Endothelial cell of umbilical vein (primary cell): Measurements from ENCODE around the gene CCDC12. TPM values are rescaled to one million over a fixed set of nuclear protein-coding genes. Genes with fewer than 3 reads are reported as not detected.

Source experiments
- BruUV-seq: library from RNA; stranded (reverse); fragments of 400-500 nt; replicated peaks from 2 replicates; lab custom pipeline; 2021; lab: Mats Ljungman, UMichigan
- CTCF ChIA-PET: fragments of 300-600, 350-600 bp; sonication (Branson Sonifier 250); formaldehyde crosslinking; loops from one replicate; lab custom pipeline; 2021; ENCODE audit warnings: antibody characterized with exemption, inconsistent platforms; lab: Charles Lee
- POLR2A ChIA-PET: fragments of 300-600, 350-600 bp; sonication (Branson Sonifier 250); formaldehyde crosslinking; loops from one replicate; lab custom pipeline; 2021; ENCODE audit warnings: antibody characterized with exemption, inconsistent platforms; lab: Charles Lee
- DNase-seq: peaks from one replicate; pipeline ENCODE4 v3.0.0-alpha.2; 2011; ENCODE audit warnings: low read depth, low spot score
- FAIRE-seq: peaks from 2 replicates; lab custom pipeline; 2011; peaks lifted over from hg19 to GRCh38; lab: Jason Lieb, UNC
- H2AFZ ChIP-seq: 2 replicates; pipeline ENCODE4 v1.6.0; 2012; ENCODE audit warnings: low read depth, low read length, control low read depth, inconsistent platforms
- H3K27ac ChIP-seq: 2 replicates; pipeline ENCODE4 v1.5.1; 2011; ENCODE audit warnings: low read depth, mild to moderate bottlenecking, control low read depth, low read length, moderate library complexity; ENCODE audit not compliant: insufficient read depth
- H3K27me3 ChIP-seq, 2 experiments: 2 replicates each; pipeline versions ENCODE4 v1.6.0 to v1.6.1; 2011; ENCODE audit warnings: low read length in 2 of 2, mixed read lengths in 1 of 2; ENCODE audit not compliant: control insufficient read depth in 2 of 2, insufficient read depth in 2 of 2
- H3K36me3 ChIP-seq, 2 experiments: 2 replicates in 1 of 2; 3 replicates in 1 of 2; pipeline ENCODE4 v1.5.1; 2011; ENCODE audit warnings: low read length in 2 of 2, mild to moderate bottlenecking in 1 of 2, moderate library complexity in 1 of 2; ENCODE audit not compliant: control insufficient read depth in 2 of 2, insufficient read depth in 2 of 2; ENCODE audit errors: extremely low read depth in 1 of 2
- H3K4me1 ChIP-seq: 3 replicates; pipeline ENCODE4 v1.5.1; 2011; ENCODE audit warnings: mild to moderate bottlenecking, low read length; ENCODE audit not compliant: control insufficient read depth, insufficient read depth; ENCODE audit errors: extremely low read depth
- H3K4me2 ChIP-seq: 2 replicates; pipeline ENCODE4 v1.6.1; 2011; ENCODE audit warnings: low read length, control low read depth, mixed read lengths; ENCODE audit not compliant: insufficient read depth
- H3K4me3 ChIP-seq, 3 experiments: fragments of 200-600 bp in 1 of 3; sonication (generic), shearing (Covaris generic) in 1 of 3; replicated peaks in 1 of 3; 2 replicates each; pipeline ENCODE4 v1.5.1; 2011 to 2016; ENCODE audit warnings: control low read depth in 3 of 3, low read length in 3 of 3, mild to moderate bottlenecking in 2 of 3, inconsistent platforms in 1 of 3, low read depth in 1 of 3, moderate library complexity in 1 of 3; ENCODE audit not compliant: insufficient read depth in 1 of 3
- H3K79me2 ChIP-seq: 2 replicates; pipeline ENCODE4 v1.6.0; 2012; ENCODE audit warnings: low read length, inconsistent platforms; ENCODE audit not compliant: control insufficient read depth, insufficient read depth
- H3K9ac ChIP-seq: replicated peaks from 2 replicates; pipeline ENCODE3; 2011; ENCODE audit warnings: low read length, control low read depth; ENCODE audit not compliant: insufficient read depth; ENCODE audit errors: extremely low read depth
- H3K9me1 ChIP-seq: replicated peaks from 3 replicates; pipeline ENCODE4 v1.6.0; 2011; ENCODE audit warnings: mild to moderate bottlenecking, low read length; ENCODE audit not compliant: control insufficient read depth, insufficient read depth; ENCODE audit errors: extremely low read depth
- H3K9me3 ChIP-seq: replicated peaks from 2 replicates; pipeline ENCODE4 v1.5.1; 2012; ENCODE audit warnings: low read length, inconsistent platforms; ENCODE audit not compliant: control insufficient read depth, insufficient read depth
- H4K20me1 ChIP-seq: replicated peaks from 2 replicates; pipeline ENCODE3; 2011; ENCODE audit warnings: mild to moderate bottlenecking, low read length; ENCODE audit not compliant: control insufficient read depth, insufficient read depth; ENCODE audit errors: extremely low read depth
- EZH2 ChIP-seq: IDR thresholded peaks from 2 replicates; pipeline ENCODE4 v1.6.1; 2012; ENCODE audit warnings: borderline replicate concordance, low read depth, mild to moderate bottlenecking, moderate library complexity, low read length, inconsistent platforms; ENCODE audit not compliant: severe bottlenecking
- FOS ChIP-seq: IDR thresholded peaks from 2 replicates; pipeline ENCODE4 v1.6.1; 2011; ENCODE audit warnings: mild to moderate bottlenecking, low read length, moderate library complexity, borderline replicate concordance; ENCODE audit not compliant: insufficient read depth
- GATA2 ChIP-seq: IDR thresholded peaks from 2 replicates; pipeline ENCODE4 v1.7.0; 2011; ENCODE audit warnings: low read depth, mild to moderate bottlenecking, moderate library complexity, mixed read lengths, low read length; ENCODE audit not compliant: insufficient read length, insufficient read depth
- JUN ChIP-seq: IDR thresholded peaks from 2 replicates; pipeline ENCODE4 v1.6.1; 2011; ENCODE audit warnings: borderline replicate concordance, low read depth; ENCODE audit not compliant: insufficient read length, insufficient read depth
- MYC ChIP-seq: IDR thresholded peaks from one replicate; pipeline ENCODE4 v1.6.1; 2011; ENCODE audit warnings: mild to moderate bottlenecking, low read depth, low read length
- POLR2A ChIP-seq: IDR thresholded peaks from 2 replicates; pipeline ENCODE4 v1.6.1; 2012; ENCODE audit warnings: low read depth, mild to moderate bottlenecking, control low read depth, low read length
- POLR2AphosphoS5 ChIP-seq: IDR thresholded peaks from 2 replicates; pipeline ENCODE4 v1.6.1; 2012; ENCODE audit warnings: low read depth, mild to moderate bottlenecking, control low read depth, low read length, moderate library complexity; ENCODE audit not compliant: insufficient read depth
- dilution Hi-C: fragments of 300-500 bp; cut with MboI; formaldehyde crosslinking; loops from one replicate; pipeline ENCODE4 v1.15.0; 2019; ENCODE audit warnings: low sequenced_read_pairs; ENCODE audit not compliant: extremely low pct_ligation_motif_present
- intact Hi-C: fragments of 100-400 bp; cut with micrococcal nuclease; formaldehyde crosslinking; loops from one replicate; pipeline ENCODE4 v1.10.0; 2022
- polyA plus RNA-seq, 4 experiments: library from polyadenylated mRNA; depleted of rRNA in 3 of 4; stranded (reverse) in 3 of 4; unstranded in 1 of 4; fragments of >200 nt; gene quantifications; 2 replicates each; pipeline versions ENCODE4 v1.2.1 to v1.2.3, GENCODE V29; 2011 to 2012; ENCODE audit warnings: missing spikeins in 1 of 4
- total RNA-seq: library from RNA; stranded (reverse); gene quantifications from 2 replicates; pipeline ENCODE4 v1.2.3, GENCODE V29; 2021
- TF ChIP-seq, protein P1 (sequence below), 2 donors: IDR thresholded peaks; 1 replicate in 1 of 2; 2 replicates in 1 of 2; pipeline ENCODE4 v1.5.1; 2011; ENCODE audit warnings: low read length in 2 of 2, mild to moderate bottlenecking in 2 of 2, moderate library complexity in 2 of 2, control low read depth in 1 of 2, inconsistent platforms in 1 of 2, low read depth in 1 of 2; ENCODE audit not compliant: insufficient read depth in 1 of 2; ENCODE audit errors: extremely low read depth in 1 of 2
- TF ChIP-seq, protein P2 (sequence below): IDR thresholded peaks from 2 replicates; pipeline ENCODE4 v1.6.1; 2011; ENCODE audit not compliant: insufficient read depth, insufficient read length

CCDC12 gene
- total and polyA plus RNA-seq, 2 donors (not counting 3 experiments of a cell fraction or from before 2014, with no cell fraction given), result 35.1 to 50.5 TPM

DNA sequence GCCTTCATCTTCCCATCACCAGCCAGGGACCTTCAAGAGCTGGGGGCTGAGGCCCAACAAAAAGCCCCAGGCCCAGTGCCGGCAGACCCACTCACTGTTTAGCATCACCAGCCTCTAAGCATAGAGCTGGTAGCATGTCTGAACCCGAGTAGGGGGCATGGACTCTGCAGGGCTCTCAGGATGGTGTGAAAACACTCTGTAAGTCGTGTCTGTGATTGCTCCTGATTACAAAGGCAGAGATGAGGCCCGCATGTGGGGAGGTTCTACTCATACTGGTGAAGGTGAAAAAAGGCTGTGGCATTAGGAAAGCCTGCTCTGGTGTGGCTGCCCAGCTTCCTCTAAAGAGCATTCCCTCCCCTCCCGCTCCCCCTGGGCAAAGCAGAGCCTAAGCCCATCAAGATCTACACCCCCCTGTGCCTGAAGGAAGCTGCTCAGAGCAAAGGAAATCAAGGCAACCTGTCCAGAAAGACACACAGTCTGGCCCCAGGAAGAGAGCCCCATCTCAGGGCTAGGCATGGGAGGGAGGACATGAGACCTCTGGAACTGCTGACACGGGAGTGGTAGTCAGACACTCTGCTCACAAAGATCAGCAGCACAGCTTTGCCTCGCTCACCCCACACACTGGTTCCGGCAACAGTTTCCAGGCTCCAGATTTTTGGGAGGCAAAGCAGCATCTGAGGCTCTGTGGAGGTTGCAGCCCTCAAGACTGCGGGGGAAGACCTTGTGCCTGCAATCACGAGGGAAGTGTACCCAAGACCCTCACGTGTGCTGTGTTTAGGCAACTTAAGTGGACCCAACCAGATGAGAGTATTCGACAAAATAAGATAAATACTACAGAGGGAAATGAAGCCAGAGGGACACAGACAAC lies 36.7 kb downstream of the CCDC12 start:
- no peaks in the 10 kb centered on the region for H3K9me1 ChIP-seq
- POLR2A ChIA-PET, result no interaction called here
- no peaks in the 10 kb centered on the region for H3K27me3 ChIP-seq
- no peak for FAIRE-seq
- H3K4me3 ChIP-seq, result no peak overlapping the region
- H2AFZ ChIP-seq, result no peak overlapping the region
- peaks cover 0 to 17% of the 10 kb centered on the region in 2 experiments for H3K36me3 ChIP-seq
- H3K4me1 ChIP-seq, result peaks cover 52% of the 10 kb centered on the region
- no peaks in the 10 kb centered on the region for H3K9me3 ChIP-seq
- BruUV-seq, result no TSS peak
- no peak for DNase-seq
- dilution Hi-C loops (no loop called here), intact Hi-C loops (no loop called here)
- no peak overlapping the region for H3K9ac ChIP-seq
- no peaks in the 10 kb centered on the region for H4K20me1 ChIP-seq
- peaks cover 66% of the 10 kb centered on the region for H3K79me2 ChIP-seq
- TF ChIP-seq, protein P1, sequence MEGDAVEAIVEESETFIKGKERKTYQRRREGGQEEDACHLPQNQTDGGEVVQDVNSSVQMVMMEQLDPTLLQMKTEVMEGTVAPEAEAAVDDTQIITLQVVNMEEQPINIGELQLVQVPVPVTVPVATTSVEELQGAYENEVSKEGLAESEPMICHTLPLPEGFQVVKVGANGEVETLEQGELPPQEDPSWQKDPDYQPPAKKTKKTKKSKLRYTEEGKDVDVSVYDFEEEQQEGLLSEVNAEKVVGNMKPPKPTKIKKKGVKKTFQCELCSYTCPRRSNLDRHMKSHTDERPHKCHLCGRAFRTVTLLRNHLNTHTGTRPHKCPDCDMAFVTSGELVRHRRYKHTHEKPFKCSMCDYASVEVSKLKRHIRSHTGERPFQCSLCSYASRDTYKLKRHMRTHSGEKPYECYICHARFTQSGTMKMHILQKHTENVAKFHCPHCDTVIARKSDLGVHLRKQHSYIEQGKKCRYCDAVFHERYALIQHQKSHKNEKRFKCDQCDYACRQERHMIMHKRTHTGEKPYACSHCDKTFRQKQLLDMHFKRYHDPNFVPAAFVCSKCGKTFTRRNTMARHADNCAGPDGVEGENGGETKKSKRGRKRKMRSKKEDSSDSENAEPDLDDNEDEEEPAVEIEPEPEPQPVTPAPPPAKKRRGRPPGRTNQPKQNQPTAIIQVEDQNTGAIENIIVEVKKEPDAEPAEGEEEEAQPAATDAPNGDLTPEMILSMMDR (IDR thresholded peaks at IDR 0.05; ENCODE audit: extremely low read depth in 1 of 2, insufficient read depth in 1 of 2, low read depth in 1 of 2, low read length in 2 of 2), result no peak
- TF ChIP-seq POLR2AphosphoS5 (no peak), FOS (no peak), EZH2 (no peak), POLR2A (no peak), GATA2 (no peak), JUN (no peak), MYC (no peak)
- TF ChIP-seq, protein P2, sequence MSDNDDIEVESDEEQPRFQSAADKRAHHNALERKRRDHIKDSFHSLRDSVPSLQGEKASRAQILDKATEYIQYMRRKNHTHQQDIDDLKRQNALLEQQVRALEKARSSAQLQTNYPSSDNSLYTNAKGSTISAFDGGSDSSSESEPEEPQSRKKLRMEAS, result no peak
- no peak overlapping the region for H3K27ac ChIP-seq
- CTCF ChIA-PET, result interaction anchor here (1.1 to 1.3 kb wide), 3 partner anchors 13 to 20 kb away, joined by 3 to 4 read pairs (median 3); no protein-coding TSS in a partner anchor
- no peak overlapping the region for H3K4me2 ChIP-seq
